ENCODE data around the gene SLC6A6.

GRCh38 chr3:14475621-14476020 is 73.2 kb downstream of the SLC6A6 start:
- TF ChIP-seq, protein P1, sequence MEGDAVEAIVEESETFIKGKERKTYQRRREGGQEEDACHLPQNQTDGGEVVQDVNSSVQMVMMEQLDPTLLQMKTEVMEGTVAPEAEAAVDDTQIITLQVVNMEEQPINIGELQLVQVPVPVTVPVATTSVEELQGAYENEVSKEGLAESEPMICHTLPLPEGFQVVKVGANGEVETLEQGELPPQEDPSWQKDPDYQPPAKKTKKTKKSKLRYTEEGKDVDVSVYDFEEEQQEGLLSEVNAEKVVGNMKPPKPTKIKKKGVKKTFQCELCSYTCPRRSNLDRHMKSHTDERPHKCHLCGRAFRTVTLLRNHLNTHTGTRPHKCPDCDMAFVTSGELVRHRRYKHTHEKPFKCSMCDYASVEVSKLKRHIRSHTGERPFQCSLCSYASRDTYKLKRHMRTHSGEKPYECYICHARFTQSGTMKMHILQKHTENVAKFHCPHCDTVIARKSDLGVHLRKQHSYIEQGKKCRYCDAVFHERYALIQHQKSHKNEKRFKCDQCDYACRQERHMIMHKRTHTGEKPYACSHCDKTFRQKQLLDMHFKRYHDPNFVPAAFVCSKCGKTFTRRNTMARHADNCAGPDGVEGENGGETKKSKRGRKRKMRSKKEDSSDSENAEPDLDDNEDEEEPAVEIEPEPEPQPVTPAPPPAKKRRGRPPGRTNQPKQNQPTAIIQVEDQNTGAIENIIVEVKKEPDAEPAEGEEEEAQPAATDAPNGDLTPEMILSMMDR (IDR thresholded peaks at IDR 0.05): no peak
- no peak for TF ChIP-seq EP300 (IDR thresholded peaks at IDR 0.05; ENCODE audit: low read depth)
- TF ChIP-seq POLR2A (IDR thresholded peaks at IDR 0.05): no peak
